GM23338 (cell line): ENCODE results near the gene LRRC3. TPM values are rescaled to one million over a fixed set of nuclear protein-coding genes. Genes with fewer than 3 reads are reported as not detected.

Experiments
- ATAC-seq: fragments of 200-7000 bp; cut with Tn5 transposase; 3 replicates; pipeline ENCODE4 v1.9.1; 2020
- DNase-seq: peaks from one replicate; pipeline ENCODE4 v3.0.0-alpha.2; 2015; ENCODE audit warnings: low spot score
- H2AFZ ChIP-seq: fragments of 200-600 bp; sonication (generic); 2 replicates; pipeline ENCODE4 v1.8.0; 2016; ENCODE audit warnings: antibody characterized with exemption, mild to moderate bottlenecking, moderate library complexity
- H3F3A ChIP-seq: fragments of 200-600 bp; sonication (generic); replicated peaks from 2 replicates; pipeline ENCODE4 v1.8.0; 2017; ENCODE audit warnings: antibody characterized with exemption, mixed run types, low read depth
- H3K27ac ChIP-seq: fragments of 200-600 bp; sonication (generic); 2 replicates; pipeline ENCODE4 v1.6.1; 2016; ENCODE audit warnings: low read depth
- H3K27me3 ChIP-seq: fragments of 200-600 bp; sonication (generic); 2 replicates; pipeline ENCODE4 v1.8.0; 2016; ENCODE audit warnings: mild to moderate bottlenecking, mixed run types, moderate library complexity; ENCODE audit not compliant: insufficient read depth
- H3K36me3 ChIP-seq: fragments of 200-600 bp; sonication (generic); 2 replicates; pipeline ENCODE4 v1.8.0; 2016; ENCODE audit warnings: mild to moderate bottlenecking; ENCODE audit not compliant: insufficient read depth
- H3K4me1 ChIP-seq: fragments of 200-600 bp; sonication (generic); 2 replicates; pipeline ENCODE4 v1.8.0; 2016; ENCODE audit warnings: mild to moderate bottlenecking, moderate library complexity; ENCODE audit not compliant: insufficient read depth
- H3K4me2 ChIP-seq: fragments of 200-600 bp; sonication (generic); 2 replicates; pipeline ENCODE4 v1.7.1; 2017; ENCODE audit warnings: mixed run types
- H3K4me3 ChIP-seq: fragments of 200-600 bp; sonication (generic); 2 replicates; pipeline ENCODE4 v1.6.1; 2016; ENCODE audit warnings: mixed run types
- H3K79me2 ChIP-seq: fragments of 200-600 bp; sonication (generic); replicated peaks from 2 replicates; pipeline ENCODE4 v1.8.0; 2017; ENCODE audit warnings: mild to moderate bottlenecking; ENCODE audit not compliant: insufficient read depth
- H3K9me2 ChIP-seq: fragments of 200-600 bp; sonication (generic); 2 replicates; pipeline ENCODE4 v1.8.0; 2017; ENCODE audit not compliant: insufficient read depth
- H4K20me1 ChIP-seq: fragments of 200-600 bp; sonication (generic); replicated peaks from 2 replicates; pipeline ENCODE4 v1.8.0; 2017; ENCODE audit warnings: mild to moderate bottlenecking; ENCODE audit not compliant: insufficient read depth
- H3K27ac Mint-ChIP-seq: 2 replicates; pipeline ENCODE4 v1.8.0; 2020; ENCODE audit warnings: inconsistent platforms, mild to moderate bottlenecking, moderate library complexity, mixed read lengths
- H3K27me3 Mint-ChIP-seq: 3 replicates; pipeline ENCODE4 v1.8.0; 2022; ENCODE audit warnings: low read depth, mild to moderate bottlenecking, moderate library complexity, mixed read lengths, inconsistent platforms; ENCODE audit not compliant: insufficient read depth, poor library complexity
- H3K36me3 Mint-ChIP-seq: 3 replicates; pipeline ENCODE4 v1.8.0; 2021; ENCODE audit warnings: low read depth, mild to moderate bottlenecking, inconsistent platforms, moderate library complexity, mixed read lengths
- H3K4me1 Mint-ChIP-seq: 3 replicates; pipeline ENCODE4 v1.8.0; 2020; ENCODE audit warnings: mild to moderate bottlenecking, inconsistent platforms, mixed read lengths
- H3K4me3 Mint-ChIP-seq: 3 replicates; pipeline ENCODE4 v1.8.0; 2021; ENCODE audit warnings: moderate library complexity, mild to moderate bottlenecking, inconsistent platforms, mixed read lengths
- H3K9me3 Mint-ChIP-seq: 3 replicates; pipeline ENCODE4 v1.8.0; 2020; ENCODE audit warnings: moderate library complexity, mild to moderate bottlenecking, inconsistent platforms, mixed read lengths
- CREB1 ChIP-seq: fragments of 250-450 bp; sonication (Bioruptor Pico); IDR thresholded peaks from 2 replicates; pipeline ENCODE4 v1.5.0; 2020; ENCODE audit warnings: low read depth, mild to moderate bottlenecking, moderate library complexity
- CTCF ChIP-seq, 2 experiments: fragments of 200-600 bp in 1 of 2; sonication (generic) in 1 of 2; conservative IDR thresholded peaks; 2 replicates each; pipeline versions ENCODE4 v1.5.1 to v1.6.1; 2016 to 2017; ENCODE audit warnings: antibody characterized with exemption in 2 of 2, low read depth in 2 of 2, mild to moderate bottlenecking in 2 of 2, moderate library complexity in 1 of 2
- EZH2phosphoT487 ChIP-seq: fragments of 200-600 bp; sonication (generic); IDR thresholded peaks from one replicate; pipeline ENCODE4 v1.8.1; 2018; ENCODE audit warnings: antibody characterized with exemption; ENCODE audit not compliant: unreplicated experiment
- JUNB ChIP-seq: IDR thresholded peaks from one replicate; pipeline ENCODE4 v1.6.1; 2016; ENCODE audit warnings: antibody characterized with exemption; ENCODE audit not compliant: unreplicated experiment
- NANOG ChIP-seq: IDR thresholded peaks from 2 replicates; pipeline ENCODE4 v1.6.1; 2016; ENCODE audit warnings: antibody characterized with exemption, borderline replicate concordance
- REST ChIP-seq: IDR thresholded peaks from one replicate; pipeline ENCODE4 v1.6.1; 2018; ENCODE audit warnings: antibody characterized with exemption; ENCODE audit not compliant: unreplicated experiment
- STAT1 ChIP-seq: IDR thresholded peaks from one replicate; pipeline ENCODE4 v1.6.1; 2016; ENCODE audit warnings: antibody characterized with exemption; ENCODE audit not compliant: unreplicated experiment
- ZNF114 ChIP-seq: fragments of 250-450 bp; sonication (Bioruptor Pico); IDR thresholded peaks from 2 replicates; pipeline ENCODE4 v1.5.0; 2020; ENCODE audit warnings: mild to moderate bottlenecking, moderate library complexity
- ZNF462 ChIP-seq: fragments of 250-450 bp; sonication (Bioruptor Pico); IDR thresholded peaks from 2 replicates; pipeline ENCODE4 v1.5.0; 2020; ENCODE audit warnings: mild to moderate bottlenecking, moderate library complexity
- polyA plus RNA-seq: library from polyadenylated mRNA; unstranded; fragments of >200 nt; fragmentation: Nextera tagmentation; extraction: Ambion mirVana; gene quantifications from 2 replicates; pipeline ENCODE4 v1.2.1, GENCODE V29; 2016
- total RNA-seq: library from RNA; depleted of rRNA; stranded (reverse); fragments of >200 nt; shearing (Covaris generic); gene quantifications from 2 replicates; pipeline ENCODE4 v1.2.3, GENCODE V29; 2014

LRRC3 gene
- total and polyA plus RNA-seq, 2 experiments from 2014 or later = 0.95 to 6.8 TPM

- no peak for TF ChIP-seq REST
- no peak for TF ChIP-seq STAT1
- TF ChIP-seq NANOG = no peak
- TF ChIP-seq CTCF (conservative IDR thresholded peaks at IDR 0.05; ENCODE audit: low read depth in 2 of 2) = no peak
Measured at GRCh38 chr21:44405948-44406872, 49.1 kb upstream of the LRRC3 start (continued).

- no peak overlapping the region for H2AFZ ChIP-seq
- DNase-seq (no peak), ATAC-seq (no peak)
- H3K4me3 ChIP-seq = no peak overlapping the region
- H4K20me1 ChIP-seq = no peaks in the 10 kb centered on the region
- peaks cover 6% of the 10 kb centered on the region; the same call in 1 of the 2 replicates for H3K9me2 ChIP-seq
- H3K27ac Mint-ChIP-seq = no peak overlapping the region
- peaks cover 34% of the 10 kb centered on the region for H3K9me3 Mint-ChIP-seq
- no peaks in the 10 kb centered on the region for H3K27me3 ChIP-seq
- no peaks in the 10 kb centered on the region for H3K4me1 ChIP-seq
- no peak overlapping the region for H3K27ac ChIP-seq
- peaks cover 22% of the 10 kb centered on the region; the same call in 2 of the 3 replicates for H3K36me3 Mint-ChIP-seq
- no peaks in the 10 kb centered on the region for H3K36me3 ChIP-seq
- H3K79me2 ChIP-seq = no peaks in the 10 kb centered on the region
- H3K27me3 Mint-ChIP-seq = peaks cover 3% of the 10 kb centered on the region
- H3K4me3 Mint-ChIP-seq = no peak overlapping the region
- H3F3A ChIP-seq = peaks cover 12% of the 10 kb centered on the region
- H3K4me2 ChIP-seq = no peak overlapping the region
- H3K4me1 Mint-ChIP-seq = no peaks in the 10 kb centered on the region
- no peak for TF ChIP-seq ZNF114 (CRISPR knock-in tag)
- no peak for TF ChIP-seq CTCF (conservative IDR thresholded peaks at IDR 0.05; ENCODE audit: low read depth in 2 of 2)
- TF ChIP-seq EZH2phosphoT487 = no peak
- no peak for TF ChIP-seq CREB1 (CRISPR knock-in tag)
- no peak for TF ChIP-seq JUNB
- no peak for TF ChIP-seq ZNF462 (CRISPR knock-in tag)
Measured at GRCh38 chr21:44406953-44407352, 48.4 kb upstream of the LRRC3 start.
